ENCODE data around the gene AP4S1.

The AP4S1 gene

DNA sequence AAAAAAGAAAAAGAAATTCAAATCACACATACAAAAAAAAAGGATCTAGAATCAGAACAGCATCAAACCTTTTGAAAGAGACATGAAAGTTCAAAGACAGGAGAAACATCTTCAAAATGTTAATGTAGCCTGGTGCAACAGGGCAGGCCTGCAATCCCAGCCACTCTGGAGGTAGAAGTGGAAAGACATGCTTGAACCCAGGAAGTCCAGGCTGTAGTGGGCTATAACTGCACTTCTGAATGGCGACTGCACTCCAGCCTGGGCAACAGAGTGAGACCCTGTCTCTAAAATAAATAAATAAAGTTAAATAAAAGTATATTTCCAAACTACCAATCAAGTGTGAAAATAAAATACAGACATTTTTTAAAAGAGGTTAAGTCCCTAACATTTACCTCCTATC lies 18.7 kb upstream of the AP4S1 start:
- Histone ChIP-seq H3K27ac (ENCODE audit: low read depth, low read length) (no peak overlapping the region), H3K27me3 (ENCODE audit: control insufficient read depth, low read length) (no peaks in the 10 kb centered on the region), H4K20me1 (ENCODE audit: control insufficient read depth, insufficient read depth, low read depth, low read length) (no peaks in the 10 kb centered on the region), H3K4me1 (ENCODE audit: control insufficient read depth, low read length) (no peaks in the 10 kb centered on the region), H3K9me3 (ENCODE audit: control insufficient read depth, insufficient read depth, low read length) (no peaks in the 10 kb centered on the region), H3F3A (ENCODE audit: control insufficient read depth, insufficient read depth) (no peaks in the 10 kb centered on the region; the same call in 1 of the 2 replicates), H3K4me2 (ENCODE audit: low read length) (no peak overlapping the region), H3K4me3 (ENCODE audit: low read length) (no peak overlapping the region), H3K9me2 (replicated peaks; ENCODE audit: control insufficient read depth, low read length) (no peaks in the 10 kb centered on the region), H3K36me3 (ENCODE audit: control insufficient read depth, low read length) (peaks cover 17% of the 10 kb centered on the region), H3K79me2 (ENCODE audit: control insufficient read depth, low read length) (peaks cover 78% of the 10 kb centered on the region)
- no peak for TF ChIP-seq EZH2phosphoT487 (IDR thresholded peaks at IDR 0.05; ENCODE audit: borderline replicate concordance, low read length)
- TF ChIP-seq, protein P1, sequence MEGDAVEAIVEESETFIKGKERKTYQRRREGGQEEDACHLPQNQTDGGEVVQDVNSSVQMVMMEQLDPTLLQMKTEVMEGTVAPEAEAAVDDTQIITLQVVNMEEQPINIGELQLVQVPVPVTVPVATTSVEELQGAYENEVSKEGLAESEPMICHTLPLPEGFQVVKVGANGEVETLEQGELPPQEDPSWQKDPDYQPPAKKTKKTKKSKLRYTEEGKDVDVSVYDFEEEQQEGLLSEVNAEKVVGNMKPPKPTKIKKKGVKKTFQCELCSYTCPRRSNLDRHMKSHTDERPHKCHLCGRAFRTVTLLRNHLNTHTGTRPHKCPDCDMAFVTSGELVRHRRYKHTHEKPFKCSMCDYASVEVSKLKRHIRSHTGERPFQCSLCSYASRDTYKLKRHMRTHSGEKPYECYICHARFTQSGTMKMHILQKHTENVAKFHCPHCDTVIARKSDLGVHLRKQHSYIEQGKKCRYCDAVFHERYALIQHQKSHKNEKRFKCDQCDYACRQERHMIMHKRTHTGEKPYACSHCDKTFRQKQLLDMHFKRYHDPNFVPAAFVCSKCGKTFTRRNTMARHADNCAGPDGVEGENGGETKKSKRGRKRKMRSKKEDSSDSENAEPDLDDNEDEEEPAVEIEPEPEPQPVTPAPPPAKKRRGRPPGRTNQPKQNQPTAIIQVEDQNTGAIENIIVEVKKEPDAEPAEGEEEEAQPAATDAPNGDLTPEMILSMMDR (IDR thresholded peaks at IDR 0.05; ENCODE audit: low read depth, low read length, poor library complexity, severe bottlenecking): no peak

DNA sequence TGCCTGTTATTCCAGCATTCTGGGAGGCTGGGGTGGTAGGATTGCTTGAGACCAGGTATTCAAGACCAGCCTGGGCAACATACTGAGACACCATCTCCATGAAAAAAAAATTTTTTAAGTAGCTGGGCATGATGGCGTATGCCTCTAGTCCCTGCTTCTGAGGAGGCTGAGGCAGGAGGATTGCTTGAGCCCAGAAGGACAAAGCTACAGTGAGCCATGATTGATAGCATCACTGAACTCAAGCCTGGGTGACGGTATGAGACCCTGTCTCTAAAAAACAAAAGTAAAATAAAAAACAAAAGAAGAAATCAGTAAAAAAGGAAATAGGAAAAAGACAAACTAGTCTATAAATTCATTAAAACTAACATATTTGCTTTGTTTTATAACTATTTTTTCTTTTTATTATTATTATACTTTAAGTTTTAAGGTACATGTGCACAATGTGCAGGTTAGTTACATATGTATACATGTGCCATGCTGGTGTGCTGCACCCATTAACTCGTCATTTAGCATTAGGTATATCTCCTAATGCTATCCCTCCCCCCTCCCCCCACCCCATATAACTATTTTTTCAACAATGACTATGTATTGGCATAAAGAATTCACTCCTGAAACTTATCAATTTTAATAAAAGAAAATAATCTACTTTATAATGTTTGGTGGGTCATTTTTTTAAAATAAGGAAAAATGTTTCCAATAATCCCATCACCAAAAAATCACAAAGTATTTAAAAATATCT lies 15.4 kb upstream of the AP4S1 start:
- H4K20me1 ChIP-seq (ENCODE audit: control insufficient read depth, insufficient read depth, low read depth, low read length): 0 out of 2 replicates have a peak, but pooled peaks cover 2% of the 10 kb centered on the region
- H3K79me2 ChIP-seq (ENCODE audit: control insufficient read depth, low read length): peaks cover 91% of the 10 kb centered on the region
- H3K4me1 ChIP-seq (ENCODE audit: control insufficient read depth, low read length): no peaks in the 10 kb centered on the region
- no peaks in the 10 kb centered on the region; the same call in 1 of the 2 replicates for H3F3A ChIP-seq (ENCODE audit: control insufficient read depth, insufficient read depth)
- no peaks in the 10 kb centered on the region for H3K27me3 ChIP-seq (ENCODE audit: control insufficient read depth, low read length)
- H3K9me3 ChIP-seq (ENCODE audit: control insufficient read depth, insufficient read depth, low read length): no peaks in the 10 kb centered on the region
- TF ChIP-seq EZH2phosphoT487 (IDR thresholded peaks at IDR 0.05; ENCODE audit: borderline replicate concordance, low read length): no peak
- TF ChIP-seq, protein P1 (IDR thresholded peaks at IDR 0.05; ENCODE audit: low read depth, low read length, poor library complexity, severe bottlenecking): no peak
- no peak overlapping the region for H3K4me3 ChIP-seq (ENCODE audit: low read length)
- peaks cover 20% of the 10 kb centered on the region for H3K36me3 ChIP-seq (ENCODE audit: control insufficient read depth, low read length)
- no peaks in the 10 kb centered on the region for H3K9me2 ChIP-seq (replicated peaks; ENCODE audit: control insufficient read depth, low read length)
- H3K4me2 ChIP-seq (ENCODE audit: low read length): no peak overlapping the region
- H3K27ac ChIP-seq (ENCODE audit: low read depth, low read length): no peak overlapping the region

DNA sequence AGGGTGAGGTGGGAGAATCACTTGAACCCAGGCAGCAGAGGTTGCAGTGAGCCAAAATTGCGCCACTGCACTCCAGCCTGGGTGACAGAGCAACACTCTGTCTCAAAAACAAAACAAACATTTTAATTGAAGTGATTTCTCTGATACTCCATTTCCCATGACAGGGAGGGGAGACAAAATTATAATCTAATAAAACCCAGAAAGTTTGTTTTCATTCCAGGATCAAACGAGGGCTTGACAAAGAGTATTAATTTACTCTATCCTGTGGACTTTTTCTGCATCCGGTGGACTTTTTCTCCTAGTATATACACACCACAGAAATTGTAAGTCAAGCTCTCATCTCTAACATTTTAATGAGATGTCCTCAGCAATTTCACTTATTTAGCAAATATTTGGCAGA lies 14.5 kb upstream of the AP4S1 start:
- H3K9me2 ChIP-seq (replicated peaks; ENCODE audit: control insufficient read depth, low read length): no peaks in the 10 kb centered on the region
- no peaks in the 10 kb centered on the region for H3K4me1 ChIP-seq (ENCODE audit: control insufficient read depth, low read length)
- peaks cover 91% of the 10 kb centered on the region for H3K79me2 ChIP-seq (ENCODE audit: control insufficient read depth, low read length)
- H3K27ac ChIP-seq (ENCODE audit: low read depth, low read length): no peak overlapping the region
- no peak for TF ChIP-seq EZH2phosphoT487 (IDR thresholded peaks at IDR 0.05; ENCODE audit: borderline replicate concordance, low read length)
- TF ChIP-seq, protein P1 (IDR thresholded peaks at IDR 0.05; ENCODE audit: low read depth, low read length, poor library complexity, severe bottlenecking): no peak
- peaks cover 18% of the 10 kb centered on the region for H3K36me3 ChIP-seq (ENCODE audit: control insufficient read depth, low read length)
- H4K20me1 ChIP-seq (ENCODE audit: control insufficient read depth, insufficient read depth, low read depth, low read length): 0 out of 2 replicates have a peak, but pooled peaks cover 3% of the 10 kb centered on the region
- no peak overlapping the region for H3K4me3 ChIP-seq (ENCODE audit: low read length)
- H3K9me3 ChIP-seq (ENCODE audit: control insufficient read depth, insufficient read depth, low read length): no peaks in the 10 kb centered on the region
- H3K4me2 ChIP-seq (ENCODE audit: low read length): no peak overlapping the region
- H3K27me3 ChIP-seq (ENCODE audit: control insufficient read depth, low read length): no peaks in the 10 kb centered on the region
- no peaks in the 10 kb centered on the region; the same call in 1 of the 2 replicates for H3F3A ChIP-seq (ENCODE audit: control insufficient read depth, insufficient read depth)
